HG02943 (cell line): ENCODE results near the gene LAMA2.

Experiments
- ATAC-seq: cut with Tn5 transposase; IDR thresholded peaks from one replicate; pipeline ENCODE4 v1.9.1; 2021; ENCODE audit warnings: mild to moderate bottlenecking, low read depth, moderate library complexity; ENCODE audit not compliant: unreplicated experiment

Gene LAMA2

DNA sequence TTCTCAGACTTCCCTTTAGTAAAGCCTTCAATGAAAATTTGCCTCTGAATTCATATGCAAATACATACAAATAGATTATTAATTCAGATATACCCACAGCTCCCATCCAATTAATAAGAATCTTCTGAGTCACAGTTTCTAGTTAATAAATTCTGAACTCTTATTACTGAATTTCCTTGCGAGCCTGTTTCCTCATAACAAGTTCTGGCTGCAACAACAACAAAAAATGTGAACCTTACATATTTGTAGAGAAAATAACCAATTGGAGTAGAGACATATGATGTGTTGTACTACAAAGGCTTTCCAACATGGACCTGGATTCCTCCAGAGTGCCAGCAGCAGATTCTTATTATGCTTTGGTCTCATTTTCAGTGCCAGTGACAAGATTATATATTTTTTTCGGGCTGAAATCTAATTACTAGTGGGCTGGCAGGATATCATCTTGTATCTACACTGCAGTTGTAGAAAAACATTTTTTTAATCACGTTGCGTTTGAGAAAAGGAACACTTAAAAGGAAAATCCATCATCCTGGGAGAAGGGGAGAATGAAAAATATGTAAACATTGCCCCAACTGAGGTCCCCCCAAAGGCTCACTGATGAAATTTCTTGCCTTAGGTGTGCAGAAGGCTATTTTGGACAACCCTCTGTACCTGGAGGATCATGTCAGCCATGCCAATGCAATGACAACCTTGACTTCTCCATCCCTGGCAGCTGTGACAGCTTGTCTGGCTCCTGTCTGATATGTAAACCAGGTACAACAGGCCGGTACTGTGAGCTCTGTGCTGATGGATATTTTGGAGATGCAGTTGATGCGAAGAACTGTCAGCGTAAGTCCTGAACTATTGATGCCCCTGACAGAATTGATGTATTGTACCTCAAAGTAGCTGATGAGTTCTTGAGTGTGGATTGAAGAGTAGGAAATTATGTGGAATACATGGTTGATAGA is 404.6 kb downstream of the LAMA2 start:
- no peak for ATAC-seq

DNA sequence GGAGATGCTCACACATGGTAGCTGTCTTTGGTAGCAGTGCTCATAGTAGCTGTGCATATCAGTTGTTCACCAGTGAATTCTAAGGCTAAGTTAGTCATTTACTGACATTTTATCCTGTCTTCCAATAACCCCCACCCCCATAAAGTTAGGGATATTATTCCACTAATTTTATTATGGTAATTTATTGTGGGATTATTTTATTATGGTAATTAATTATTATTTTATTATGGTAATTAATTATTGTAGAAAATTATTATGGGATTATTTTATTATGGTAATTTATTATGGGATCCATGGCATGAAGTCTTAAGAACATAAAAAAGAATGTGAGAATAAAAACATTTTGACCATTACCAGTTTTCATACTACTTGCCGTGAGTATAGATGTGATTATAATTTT is 406.5 kb downstream of the LAMA2 start:
- ATAC-seq: no peak

DNA sequence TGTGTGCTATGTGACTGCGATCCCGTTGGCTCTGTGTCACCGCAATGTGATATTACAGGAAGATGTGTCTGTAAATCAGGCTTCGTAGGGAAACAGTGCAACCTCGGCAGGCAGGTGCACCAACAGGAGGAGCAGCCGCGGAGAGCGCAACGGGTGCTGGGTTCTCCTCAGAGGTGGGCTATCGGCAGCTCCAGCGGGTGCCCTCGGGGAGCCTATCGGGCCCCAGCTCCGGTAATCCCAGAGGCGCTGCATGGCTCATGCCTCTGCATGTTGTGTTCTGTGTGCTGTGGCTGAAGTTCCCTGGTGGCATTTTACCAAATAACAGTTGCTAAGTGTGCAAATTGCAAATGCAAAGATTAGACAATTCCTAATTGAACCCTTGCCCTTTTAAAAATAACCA is 409.9 kb downstream of the LAMA2 start:
- ATAC-seq: no peak

DNA sequence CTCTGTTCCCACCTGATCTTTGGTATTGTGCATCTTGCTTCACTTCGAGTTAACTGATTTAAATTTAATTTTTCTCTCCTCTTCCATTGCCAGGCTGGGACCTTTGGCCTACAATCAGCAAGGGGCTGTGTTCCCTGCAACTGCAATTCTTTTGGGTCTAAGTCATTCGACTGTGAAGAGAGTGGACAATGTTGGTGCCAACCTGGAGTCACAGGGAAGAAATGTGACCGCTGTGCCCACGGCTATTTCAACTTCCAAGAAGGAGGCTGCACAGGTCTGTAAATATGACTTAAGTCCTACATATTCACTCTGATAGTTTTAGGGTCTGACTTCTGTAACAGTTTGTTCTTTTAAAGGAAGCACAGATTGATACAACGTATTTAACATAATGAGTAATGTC is 414.7 kb downstream of the LAMA2 start:
- no peak for ATAC-seq

DNA sequence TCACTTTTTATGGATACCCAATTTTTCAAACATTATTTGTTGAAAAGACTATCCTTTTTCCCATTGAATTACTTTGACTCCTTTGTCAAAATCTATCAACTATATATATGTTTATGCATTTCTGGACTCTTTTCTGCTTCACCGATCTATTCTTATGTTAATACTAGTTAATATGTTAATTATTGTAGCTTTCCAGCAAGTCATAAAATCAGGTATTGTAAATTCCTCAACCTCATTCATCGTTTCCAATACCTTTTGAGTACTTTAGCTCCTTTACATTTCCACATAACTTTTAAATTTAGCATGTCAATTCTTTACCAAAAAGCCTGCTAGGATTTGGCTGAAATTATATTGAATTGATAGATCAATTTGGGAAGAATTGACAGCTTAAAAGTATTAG is 419.7 kb downstream of the LAMA2 start:
- ATAC-seq: no peak

DNA sequence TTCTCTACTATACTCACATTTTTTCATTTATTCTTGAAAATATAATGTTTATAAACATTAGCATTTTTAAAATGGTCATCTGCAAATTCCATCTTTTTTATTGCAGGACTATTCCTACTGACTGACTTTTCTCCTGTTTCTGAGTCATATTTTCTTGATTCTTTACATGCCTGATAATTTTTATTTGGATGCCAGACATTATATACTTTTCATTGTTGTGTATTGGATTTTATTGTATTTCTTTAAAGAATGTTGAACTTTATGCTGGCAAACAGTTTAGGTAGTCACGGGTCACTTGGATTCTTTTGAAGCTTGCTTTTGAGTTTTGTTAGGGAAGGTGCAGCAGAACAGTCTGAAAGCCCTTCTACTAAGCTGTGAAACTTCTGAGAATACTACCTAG is 423.9 kb downstream of the LAMA2 start:
- ATAC-seq: no peak

DNA sequence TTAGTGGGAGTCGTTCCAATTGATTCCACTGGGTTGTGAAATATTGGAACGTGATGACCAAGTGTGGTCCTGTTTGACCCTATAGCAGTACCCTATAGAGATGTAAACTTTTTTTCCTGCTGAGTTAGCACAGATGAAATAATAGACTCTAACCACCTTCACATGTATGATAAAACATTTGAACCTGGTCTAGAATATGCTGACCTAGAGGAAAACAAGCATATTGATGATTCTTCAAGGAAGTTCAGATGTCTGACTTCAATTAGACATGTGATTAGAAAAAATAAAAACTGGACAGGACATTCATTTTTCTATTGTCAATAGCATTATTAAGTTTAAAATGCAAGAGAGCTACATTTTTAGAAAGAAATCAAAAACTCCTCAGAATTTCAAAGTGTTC is 424.9 kb downstream of the LAMA2 start:
- ATAC-seq: no peak

DNA sequence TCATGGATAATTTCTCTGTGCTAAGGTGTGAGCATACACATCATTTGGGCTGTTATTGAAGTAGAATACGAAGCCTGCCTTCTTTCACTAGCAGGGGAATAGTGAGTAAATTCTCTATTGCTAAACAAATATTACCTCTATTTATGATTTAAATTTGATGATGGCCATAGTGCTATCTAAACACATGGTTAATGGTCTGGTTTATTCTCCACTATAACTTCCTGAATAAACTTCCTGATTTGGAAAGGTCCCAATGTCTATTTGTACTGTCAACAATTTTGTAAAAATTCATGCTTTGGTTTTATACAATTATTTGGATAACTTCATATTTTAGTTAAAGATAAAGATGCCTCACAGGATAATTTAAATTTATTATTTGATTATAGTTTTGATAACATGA is 426.2 kb downstream of the LAMA2 start:
- ATAC-seq: no peak

DNA sequence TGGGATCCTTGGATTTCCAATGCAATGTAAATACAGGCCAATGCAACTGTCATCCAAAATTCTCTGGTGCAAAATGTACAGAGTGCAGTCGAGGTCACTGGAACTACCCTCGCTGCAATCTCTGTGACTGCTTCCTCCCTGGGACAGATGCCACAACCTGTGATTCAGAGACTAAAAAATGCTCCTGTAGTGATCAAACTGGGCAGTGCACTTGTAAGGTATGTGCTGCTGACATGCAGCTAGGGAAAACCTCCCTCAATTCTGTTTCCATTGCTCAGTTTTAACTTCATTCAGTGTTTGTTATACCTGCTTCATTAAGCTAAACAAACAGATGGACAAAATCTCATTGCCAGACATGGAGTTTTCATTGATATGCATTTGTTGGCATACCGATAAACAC is 429.9 kb downstream of the LAMA2 start:
- no peak for ATAC-seq

DNA sequence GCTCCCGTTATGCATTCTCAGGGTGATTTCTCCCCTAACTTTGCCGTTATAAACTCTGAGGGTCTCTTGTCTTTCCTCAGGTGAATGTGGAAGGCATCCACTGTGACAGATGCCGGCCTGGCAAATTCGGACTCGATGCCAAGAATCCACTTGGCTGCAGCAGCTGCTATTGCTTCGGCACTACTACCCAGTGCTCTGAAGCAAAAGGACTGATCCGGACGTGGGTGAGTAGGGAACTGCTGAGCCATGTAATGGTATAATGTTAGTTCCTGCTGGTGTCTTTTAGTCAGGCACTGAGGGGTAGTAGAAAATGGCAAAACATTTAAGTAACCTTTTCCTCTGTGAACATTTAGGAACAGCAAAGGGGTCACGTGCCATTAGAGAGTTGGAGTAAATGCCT is 431.6 kb downstream of the LAMA2 start:
- ATAC-seq: no peak

DNA sequence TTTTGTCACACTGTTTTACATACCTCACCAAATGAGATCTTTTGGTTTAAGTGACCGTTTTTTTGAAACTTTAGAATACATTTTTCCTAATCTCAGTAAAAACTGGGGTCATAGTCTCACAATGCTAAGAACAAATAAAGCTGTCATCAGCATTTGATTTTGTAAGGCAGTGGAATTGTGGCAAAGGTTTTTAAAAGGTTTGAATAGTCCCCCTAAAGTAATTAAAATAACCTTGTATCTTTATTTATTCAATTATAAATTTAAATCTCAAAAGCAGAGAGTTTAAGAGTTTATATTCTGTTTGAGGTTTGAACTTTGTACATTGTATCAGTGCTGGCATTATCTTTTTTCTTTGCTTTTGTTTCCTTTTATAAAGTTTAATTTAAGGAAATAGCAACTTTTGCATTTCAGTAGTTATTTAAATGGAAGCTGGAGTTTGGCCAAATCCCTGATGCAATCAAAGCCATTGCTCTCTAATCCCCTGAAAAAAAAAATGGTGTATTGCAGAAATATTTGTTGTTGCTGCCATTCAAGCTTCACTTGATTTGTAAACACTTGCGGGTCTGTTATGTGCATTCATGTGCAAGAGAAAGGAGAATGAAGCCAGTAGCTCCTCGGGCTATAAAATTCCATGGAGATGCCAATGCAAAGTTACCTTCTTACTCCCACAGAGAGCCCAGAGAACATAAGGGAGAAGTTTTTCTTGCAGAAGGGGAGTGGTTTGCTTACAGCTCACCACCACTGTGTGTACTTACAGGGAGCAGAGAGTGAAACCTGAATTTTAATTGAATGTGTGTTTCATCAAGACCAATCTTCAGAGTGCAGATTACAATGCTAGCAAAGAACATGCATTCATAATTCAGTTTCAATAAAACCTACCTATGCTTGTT is 435.2 kb downstream of the LAMA2 start:
- no peak for ATAC-seq

DNA sequence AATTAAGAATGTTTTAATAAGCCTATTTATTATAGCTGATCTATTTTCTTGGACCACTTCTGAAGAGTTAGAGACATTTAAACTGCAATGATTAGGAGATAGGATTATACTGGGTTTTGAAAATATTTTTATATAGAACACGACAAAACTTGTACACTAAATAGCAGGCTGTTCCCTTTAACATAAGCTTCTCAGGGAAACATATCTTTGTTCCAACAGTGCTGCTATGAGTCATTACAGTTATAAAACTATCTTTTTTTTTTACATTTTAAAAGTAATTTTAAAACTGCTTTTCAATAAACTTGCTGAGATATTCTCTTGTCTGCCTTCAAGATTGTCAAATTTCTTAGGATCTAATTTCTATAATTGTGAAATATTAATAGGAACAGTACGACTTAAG is 438.0 kb downstream of the LAMA2 start:
- ATAC-seq: no peak

DNA sequence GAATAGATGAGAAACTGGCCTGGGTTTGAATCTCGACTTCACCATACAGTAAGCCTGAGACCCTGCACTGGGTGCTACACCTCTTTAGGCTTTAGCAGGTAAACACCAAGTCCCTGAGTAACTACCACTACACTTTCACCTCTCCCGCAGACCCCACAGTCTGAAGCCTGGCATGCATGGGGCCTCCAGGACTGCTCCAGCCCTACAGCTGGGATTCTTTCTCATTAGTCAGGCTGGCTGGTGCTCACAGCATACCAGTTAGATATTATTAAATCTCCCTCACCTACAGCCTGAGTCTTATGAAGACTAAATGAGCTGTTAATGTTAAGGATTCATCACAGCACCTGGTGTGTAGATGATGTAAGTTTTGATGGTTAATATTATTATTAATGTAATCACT is 438.4 kb downstream of the LAMA2 start:
- ATAC-seq: no peak

DNA sequence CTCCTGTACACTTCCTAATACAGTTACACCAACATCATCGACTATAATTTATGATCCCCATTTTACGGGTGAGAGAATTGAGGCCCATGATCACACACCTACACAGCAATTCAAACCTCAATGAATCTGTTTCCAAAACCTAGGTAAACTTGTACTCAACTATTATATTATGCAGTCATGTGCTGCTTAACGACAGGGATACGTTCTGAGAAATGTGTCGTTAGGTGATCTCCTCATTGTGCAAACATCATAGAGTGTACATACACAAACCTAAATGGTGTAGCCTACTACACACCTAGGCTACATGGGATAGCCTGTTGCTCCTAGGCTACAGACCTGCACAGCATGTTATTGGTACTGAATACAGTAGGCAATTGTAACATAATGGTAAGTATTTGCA is 441.4 kb downstream of the LAMA2 start:
- no peak for ATAC-seq

DNA sequence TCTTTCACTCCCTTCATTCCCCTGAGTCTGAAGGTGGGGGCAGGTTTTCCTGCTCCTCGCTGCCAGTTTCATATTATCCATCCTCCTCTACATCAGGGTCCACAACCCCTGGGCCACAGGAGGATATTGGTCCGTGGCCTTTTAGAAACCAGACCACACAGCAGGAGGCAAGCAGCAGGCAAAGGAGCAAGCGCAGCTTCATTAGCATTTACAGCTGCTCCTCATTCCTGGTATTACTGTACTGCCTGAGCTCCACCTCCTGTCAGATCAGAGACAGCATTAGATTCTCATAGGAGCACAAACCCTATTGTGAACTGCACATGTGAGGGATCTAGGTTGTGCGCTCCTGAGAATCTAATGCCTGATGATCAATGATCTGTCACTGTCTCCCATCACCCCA is 446.7 kb downstream of the LAMA2 start:
- ATAC-seq: no peak

DNA sequence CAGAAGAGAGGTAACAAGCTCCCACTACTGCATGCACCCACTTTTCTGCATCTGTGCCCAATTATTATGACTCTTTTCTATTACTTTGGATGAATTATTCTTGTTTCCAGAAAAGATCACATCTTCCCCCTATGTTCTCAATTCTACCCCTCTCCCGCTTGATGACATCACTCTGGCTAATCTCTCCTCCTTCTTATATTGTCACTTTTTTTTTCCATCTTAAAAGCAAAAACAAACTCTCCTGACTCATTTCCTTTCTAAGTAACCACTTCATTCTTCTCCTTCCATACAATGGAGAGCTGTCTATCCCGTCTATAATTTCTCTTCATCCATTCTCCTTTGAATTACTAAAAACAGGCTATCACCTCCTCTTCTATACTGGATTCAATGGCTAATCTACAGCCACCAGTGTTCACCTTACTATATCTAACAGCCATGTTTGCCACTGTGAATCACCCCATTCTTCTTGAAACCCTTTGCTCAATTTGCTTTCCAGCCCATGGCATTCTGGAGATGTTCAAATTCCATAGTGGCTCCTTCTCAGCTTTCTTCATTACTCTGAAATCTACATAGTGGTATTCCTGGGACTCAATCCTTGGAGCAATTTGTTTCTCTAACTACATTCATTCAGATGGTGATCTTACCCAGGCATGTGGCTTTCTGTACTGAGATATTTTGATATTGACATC is 448.7 kb downstream of the LAMA2 start:
- ATAC-seq: no peak

DNA sequence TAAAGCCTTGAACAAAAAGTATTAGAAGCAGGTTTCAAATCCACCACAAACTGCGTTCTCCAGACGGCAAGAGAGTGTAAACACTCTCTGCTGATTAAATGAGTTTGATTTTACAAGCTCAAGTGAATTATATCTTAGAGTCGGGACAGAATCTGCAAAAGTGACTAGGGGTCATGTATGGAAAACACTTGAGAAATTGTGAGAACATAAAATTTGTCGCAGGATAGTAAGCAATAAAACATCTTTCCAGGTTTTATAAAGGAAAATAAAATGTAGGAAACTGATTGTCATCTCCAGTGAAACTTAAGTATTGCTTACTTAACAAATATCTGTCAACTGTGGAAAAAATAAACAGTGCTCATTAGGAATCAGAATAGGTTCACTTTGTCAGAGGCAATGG is 452.9 kb downstream of the LAMA2 start:
- no peak for ATAC-seq

DNA sequence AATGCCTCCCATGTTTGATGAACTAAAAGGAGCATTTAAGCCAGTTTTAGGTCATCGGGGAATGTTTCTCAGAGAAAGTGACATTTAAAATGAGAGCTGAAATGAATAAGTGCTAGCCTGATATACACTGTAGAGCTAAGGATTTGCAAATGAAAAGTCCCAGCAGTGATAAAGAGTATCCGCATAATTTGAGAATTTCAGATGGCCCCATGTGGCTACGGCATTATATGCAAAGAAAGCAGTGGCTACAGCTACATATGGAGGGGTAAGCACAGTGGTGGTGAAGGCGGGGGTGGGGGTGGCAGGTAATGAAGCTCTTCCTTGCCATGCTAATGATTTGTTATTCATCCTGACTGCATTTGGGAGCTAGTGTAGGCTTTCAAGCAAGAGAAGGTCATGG is 455.7 kb downstream of the LAMA2 start:
- ATAC-seq: no peak

DNA sequence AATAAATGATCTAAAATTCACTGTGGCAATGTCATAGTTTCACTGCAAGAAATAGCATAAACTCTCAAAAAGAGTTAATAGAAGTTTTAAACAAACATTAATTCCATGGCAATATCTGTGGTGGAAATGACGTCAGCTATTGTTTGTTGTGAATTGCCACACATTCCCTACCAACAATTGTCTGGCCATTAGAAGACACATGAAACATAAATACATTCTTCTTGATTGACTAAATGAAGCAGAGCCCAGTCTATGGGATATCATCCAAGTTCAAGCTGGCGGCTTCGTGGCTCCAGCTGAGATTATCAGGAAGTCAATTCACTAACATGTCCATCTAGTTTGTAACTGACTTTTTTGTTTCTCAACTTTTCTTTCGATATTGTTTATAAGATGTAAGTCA is 458.0 kb downstream of the LAMA2 start:
- ATAC-seq: no peak

DNA sequence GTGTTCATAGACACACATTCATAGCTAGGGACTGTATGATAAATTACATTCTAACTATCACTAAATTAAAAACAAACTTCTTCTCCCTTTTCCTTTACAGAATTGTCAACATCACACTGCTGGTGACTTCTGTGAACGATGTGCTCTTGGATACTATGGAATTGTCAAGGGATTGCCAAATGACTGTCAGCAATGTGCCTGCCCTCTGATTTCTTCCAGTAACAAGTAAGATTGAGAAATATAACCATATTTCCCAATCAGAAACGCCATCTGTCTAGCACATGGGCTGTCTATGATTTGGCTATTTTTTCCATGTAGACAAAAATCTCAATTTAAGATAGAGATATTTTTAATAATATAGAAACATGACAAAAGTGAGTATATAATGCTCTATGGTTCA is 459.3 kb downstream of the LAMA2 start:
- no peak for ATAC-seq

DNA sequence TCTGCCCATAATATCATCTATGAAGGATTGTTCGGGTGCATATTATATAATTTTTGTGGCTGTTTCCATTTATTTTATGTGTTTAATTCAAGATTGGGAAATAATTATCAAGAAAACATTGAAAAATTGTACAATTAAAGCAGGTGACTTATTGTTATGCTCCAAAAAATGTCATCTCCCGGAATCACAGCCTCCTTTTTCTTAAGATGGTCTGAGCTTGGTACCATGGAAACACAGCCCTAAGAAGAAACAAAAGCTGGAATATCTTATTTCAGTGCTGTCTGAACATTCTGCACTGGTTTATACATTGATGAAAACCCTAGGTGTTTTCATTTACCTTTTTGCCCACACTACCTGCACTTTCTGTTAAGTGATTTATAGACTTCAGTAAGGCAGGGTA is 459.9 kb downstream of the LAMA2 start:
- no peak for ATAC-seq
